Right lobe of liver (tissue), 4 donors: Measurements from ENCODE around the gene COL4A4.

Source experiments
- POLR2A ChIP-seq: fragments of 450-650 bp; IDR thresholded peaks from one replicate; pipeline ENCODE4 v1.6.1; 2017; ENCODE audit warnings: antibody characterized with exemption, mild to moderate bottlenecking
- TF ChIP-seq, protein P1 (sequence below), 4 donors: fragments of 200-600 bp in 3 of 4; fragments of 450-650 bp in 1 of 4; IDR thresholded peaks; one replicate each; pipeline versions ENCODE4 v1.5.1 to v1.8.0; 2016 to 2022; ENCODE audit warnings: antibody characterized with exemption in 4 of 4, mild to moderate bottlenecking in 2 of 4
- donor health status: DM: no; HTN: no; CAD: no.
- donor health status: DM: no; HTN: no; CAD: no.
- donor health status: DM: no; HTN: yes; CAD: no.

GRCh38 chr2:226965376-226965775 lies 198.6 kb downstream of the COL4A4 start:
- TF ChIP-seq, protein P1, sequence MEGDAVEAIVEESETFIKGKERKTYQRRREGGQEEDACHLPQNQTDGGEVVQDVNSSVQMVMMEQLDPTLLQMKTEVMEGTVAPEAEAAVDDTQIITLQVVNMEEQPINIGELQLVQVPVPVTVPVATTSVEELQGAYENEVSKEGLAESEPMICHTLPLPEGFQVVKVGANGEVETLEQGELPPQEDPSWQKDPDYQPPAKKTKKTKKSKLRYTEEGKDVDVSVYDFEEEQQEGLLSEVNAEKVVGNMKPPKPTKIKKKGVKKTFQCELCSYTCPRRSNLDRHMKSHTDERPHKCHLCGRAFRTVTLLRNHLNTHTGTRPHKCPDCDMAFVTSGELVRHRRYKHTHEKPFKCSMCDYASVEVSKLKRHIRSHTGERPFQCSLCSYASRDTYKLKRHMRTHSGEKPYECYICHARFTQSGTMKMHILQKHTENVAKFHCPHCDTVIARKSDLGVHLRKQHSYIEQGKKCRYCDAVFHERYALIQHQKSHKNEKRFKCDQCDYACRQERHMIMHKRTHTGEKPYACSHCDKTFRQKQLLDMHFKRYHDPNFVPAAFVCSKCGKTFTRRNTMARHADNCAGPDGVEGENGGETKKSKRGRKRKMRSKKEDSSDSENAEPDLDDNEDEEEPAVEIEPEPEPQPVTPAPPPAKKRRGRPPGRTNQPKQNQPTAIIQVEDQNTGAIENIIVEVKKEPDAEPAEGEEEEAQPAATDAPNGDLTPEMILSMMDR (IDR thresholded peaks at IDR 0.05) = no peak
- no peak for TF ChIP-seq POLR2A
